Measurements from ENCODE around the gene REL.
"Not testable (repeated sequence)": the region's sequence is repeated elsewhere in the genome, so short reads cannot be mapped to it uniquely, and the experiment has no call there.

REL gene

GRCh38 chr2:60925994-60926740 lies 44.8 kb downstream of the REL start:
- DNase-seq (ENCODE audit: low read depth in 2 of 2): no peak

GRCh38 chr2:60926741-60927552 lies 45.6 kb downstream of the REL start:
- DNase-seq (ENCODE audit: low read depth in 2 of 2): no peak

GRCh38 chr2:60932061-60932460 lies 50.7 kb downstream of the REL start:
- not testable (repeated sequence) for DNase-seq (ENCODE audit: low read depth in 2 of 2)

- no peak for DNase-seq (ENCODE audit: low read depth in 2 of 2)
Measured at GRCh38 chr2:60932954-60933353, 51.6 kb downstream of the REL start.

DNA sequence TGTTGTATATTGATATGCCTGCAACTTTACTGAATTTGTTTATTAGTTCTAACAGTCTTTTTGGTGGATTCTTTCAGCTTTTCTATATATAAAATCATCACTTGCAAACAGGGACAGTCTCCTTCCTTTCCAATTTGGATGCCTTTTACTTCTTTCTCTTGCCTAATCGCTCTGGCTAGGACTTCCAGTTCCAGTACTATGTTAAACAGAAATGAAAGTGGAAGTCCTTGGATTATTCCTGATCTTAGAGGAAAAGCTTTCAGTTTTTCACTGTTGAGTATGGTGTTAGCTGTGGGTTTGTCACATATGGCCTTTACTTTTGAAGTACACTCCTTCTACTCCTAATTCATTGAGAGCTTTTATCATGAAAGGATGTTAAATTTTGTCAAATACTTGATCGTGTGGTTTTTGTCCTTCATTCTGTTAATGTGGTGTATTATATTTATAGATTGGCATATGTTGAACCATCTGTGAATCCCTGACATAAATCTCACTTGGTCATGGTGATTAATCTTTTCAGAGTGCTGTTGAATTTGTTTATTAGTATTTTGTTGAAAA lies 52.9 kb downstream of the REL start:
- no peak for DNase-seq (ENCODE audit: low read depth in 2 of 2)

DNA sequence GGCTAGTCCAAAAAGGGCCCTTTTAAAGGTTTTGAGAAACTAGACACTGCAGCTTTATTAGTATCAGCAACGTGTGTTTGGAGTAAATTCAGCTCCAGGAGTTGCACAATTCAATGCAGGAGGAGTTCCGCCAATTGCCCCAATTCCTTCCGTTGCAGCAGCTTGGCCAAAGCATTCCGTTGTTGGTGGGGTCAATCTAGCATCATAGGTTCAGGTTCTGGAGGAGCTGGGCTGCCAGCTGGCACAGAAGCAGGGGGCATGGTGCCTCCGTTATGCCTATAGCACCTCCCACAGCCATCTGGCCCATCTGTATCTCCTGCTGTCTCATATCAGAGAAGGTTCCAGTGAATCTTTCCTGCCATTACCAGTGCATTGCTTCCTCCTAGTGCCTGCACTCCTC lies 55.4 kb downstream of the REL start:
- DNase-seq (ENCODE audit: low read depth in 2 of 2): no peak

- no peak for DNase-seq (ENCODE audit: low read depth in 2 of 2)
Measured at GRCh38 chr2:60938301-60938700, 56.9 kb downstream of the REL start.

DNA sequence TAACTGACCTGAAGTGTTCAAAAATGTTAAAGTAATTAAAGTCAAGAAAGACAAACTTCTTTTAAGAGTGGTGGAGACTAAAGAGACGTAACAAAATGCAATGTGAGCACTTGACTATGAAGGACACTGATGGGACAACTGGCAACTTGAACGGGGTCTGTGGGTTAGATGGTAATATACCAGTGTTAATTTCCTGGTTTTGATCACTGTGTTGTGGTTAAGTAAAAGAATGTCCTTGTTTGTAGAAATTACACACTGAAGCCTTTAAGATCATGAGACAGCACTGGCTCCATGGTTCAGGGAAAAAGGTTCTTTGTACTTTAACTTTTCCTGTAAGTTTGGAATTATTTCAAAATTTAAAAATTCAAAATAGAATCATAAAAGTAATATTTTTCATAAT lies 58.2 kb downstream of the REL start:
- DNase-seq (ENCODE audit: low read depth in 2 of 2): no peak

DNA sequence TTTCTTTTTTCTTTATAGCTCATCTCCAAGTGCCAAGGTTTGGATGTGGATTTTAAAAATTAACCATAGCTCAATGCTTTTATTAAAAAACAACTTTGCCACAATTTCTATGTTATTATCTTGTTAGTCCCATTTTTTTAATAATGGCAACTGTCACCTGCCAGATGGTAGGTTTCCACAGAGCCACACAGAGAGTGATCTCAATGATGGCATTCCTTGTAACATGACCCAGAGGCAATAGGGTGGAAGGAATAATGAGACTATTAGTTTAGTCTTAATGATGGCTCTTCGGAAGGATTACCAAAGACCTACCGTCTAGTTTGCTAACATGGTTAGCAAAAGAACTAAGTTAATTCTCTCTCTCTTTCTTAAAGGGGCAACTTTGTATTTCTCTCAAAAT lies 64.0 kb downstream of the REL start:
- no peak for DNase-seq (ENCODE audit: low read depth in 2 of 2)

GRCh38 chr2:60947056-60947455 lies 65.7 kb downstream of the REL start:
- DNase-seq (ENCODE audit: low read depth in 2 of 2): no peak

- no peak for DNase-seq (ENCODE audit: low read depth in 2 of 2)
Measured at GRCh38 chr2:60948161-60948560, 66.8 kb downstream of the REL start.

DNA sequence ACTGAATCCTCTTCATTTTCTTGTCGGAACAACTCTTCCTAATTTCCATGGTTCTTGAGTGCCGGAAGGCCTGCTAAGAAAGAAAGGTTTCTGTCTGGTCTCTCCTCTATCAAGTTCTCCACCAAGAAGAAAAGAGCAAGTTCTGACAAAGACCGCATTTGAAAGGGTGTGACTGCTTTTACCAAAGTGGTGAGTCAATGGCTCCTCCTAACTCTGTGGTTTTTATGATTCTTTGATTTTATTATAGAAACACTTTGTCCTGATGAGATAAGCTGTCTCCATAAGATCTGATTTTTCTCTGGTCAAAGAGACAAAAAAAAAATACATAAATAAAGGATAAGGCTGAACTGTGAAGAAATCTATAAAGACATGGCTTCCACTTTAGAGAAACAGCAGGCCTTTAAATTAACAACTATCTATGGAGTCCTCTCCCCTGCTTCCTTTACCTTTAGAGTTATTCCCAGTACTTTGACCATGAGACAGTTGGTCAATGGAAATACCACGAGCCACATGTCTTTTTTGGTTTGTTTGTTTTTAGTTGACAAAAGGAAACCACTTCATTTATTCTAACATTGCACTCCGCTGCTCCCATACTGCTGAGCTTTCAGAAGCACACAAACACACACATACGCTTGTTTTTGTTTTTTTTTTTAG lies 67.7 kb downstream of the REL start:
- DNase-seq (ENCODE audit: low read depth in 2 of 2): no peak

DNA sequence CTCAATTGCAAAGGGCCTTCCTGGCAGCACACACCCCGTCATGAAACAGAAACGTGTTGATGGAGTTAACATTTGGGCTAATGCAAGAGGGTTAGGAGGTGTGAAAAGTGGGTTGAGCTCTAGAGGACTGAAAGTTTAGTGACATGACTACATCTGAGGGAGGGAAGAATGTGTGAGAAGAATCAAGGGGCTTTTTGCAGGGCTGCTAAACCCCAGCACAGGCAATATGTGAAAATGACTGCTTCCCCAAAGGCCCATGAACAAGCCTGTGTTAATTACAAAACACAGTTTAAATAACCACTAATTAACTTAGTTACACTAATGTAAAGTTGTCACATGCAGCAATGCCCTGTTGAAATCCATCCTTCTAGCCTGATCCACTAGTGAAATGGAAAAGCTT lies 72.8 kb downstream of the REL start:
- no peak for DNase-seq (ENCODE audit: low read depth in 2 of 2)

- no peak for DNase-seq (ENCODE audit: low read depth in 2 of 2)
Measured at GRCh38 chr2:60957224-60957623, 75.8 kb downstream of the REL start.

DNA sequence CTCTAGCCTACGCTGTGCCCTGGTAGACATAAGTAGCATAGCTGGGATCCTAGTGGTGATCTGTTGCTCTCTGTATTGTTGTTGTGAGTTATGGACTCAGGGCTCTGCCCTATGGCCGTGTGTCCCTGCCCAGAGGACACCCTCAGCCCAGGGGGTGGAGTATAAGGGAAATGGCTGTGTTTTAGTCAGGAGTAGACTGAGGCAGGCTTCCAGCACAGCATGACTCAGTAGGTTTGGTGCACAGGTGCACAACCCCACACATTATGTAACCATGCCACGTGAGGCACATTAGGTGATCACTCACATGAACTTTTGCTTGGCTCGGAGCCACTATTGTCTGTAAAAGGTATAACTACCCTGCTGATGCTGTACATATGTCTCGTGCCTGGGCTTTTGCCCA lies 76.3 kb downstream of the REL start:
- no peak for DNase-seq (ENCODE audit: low read depth in 2 of 2)

GRCh38 chr2:60958361-60958760 lies 77.0 kb downstream of the REL start:
- no peak for DNase-seq (ENCODE audit: low read depth in 2 of 2)

- DNase-seq (ENCODE audit: low read depth in 2 of 2): no peak
Measured at GRCh38 chr2:60958800-60959199, 77.4 kb downstream of the REL start.

DNA sequence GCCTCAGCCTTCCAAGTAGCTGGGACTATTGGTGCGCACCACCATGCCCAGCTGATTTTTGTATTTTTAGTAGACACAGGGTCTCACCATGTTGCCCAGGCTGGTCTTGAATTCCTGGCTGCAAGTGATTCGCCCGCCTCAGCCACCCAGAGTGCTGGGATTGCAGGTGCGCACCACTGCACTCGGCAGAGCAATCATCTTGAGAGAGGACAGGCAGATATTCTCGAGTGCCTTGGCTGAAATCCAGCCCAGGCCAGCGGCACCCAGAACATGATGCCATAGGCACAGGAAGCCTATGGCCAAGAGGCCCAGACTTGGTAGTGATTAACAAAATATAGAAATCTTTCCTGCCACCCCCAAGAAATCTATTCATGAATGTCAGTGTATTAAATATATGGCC lies 78.1 kb downstream of the REL start:
- DNase-seq (ENCODE audit: low read depth in 2 of 2): no peak

- DNase-seq (ENCODE audit: low read depth in 2 of 2): no peak
Measured at GRCh38 chr2:60960706-60961105, 79.3 kb downstream of the REL start.

DNA sequence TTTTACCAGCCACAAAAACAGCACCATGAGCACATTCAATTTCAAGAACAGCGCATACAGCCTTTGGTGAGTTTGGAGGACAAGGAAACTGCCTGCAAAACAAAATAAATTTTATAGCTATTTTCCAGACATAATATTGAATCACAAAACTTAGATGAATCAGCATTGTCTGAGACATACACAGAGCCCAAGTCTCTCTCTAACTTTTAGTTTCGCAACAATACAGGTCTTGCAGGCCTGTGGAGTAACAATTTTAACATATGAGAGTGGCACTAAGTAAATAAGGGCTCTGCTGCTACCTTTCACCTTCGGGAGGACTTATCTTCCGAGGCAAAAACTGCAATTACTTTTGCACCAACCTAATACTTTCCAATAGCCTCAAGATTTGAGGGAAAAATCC lies 80.1 kb downstream of the REL start:
- DNase-seq (ENCODE audit: low read depth in 2 of 2): no peak

GRCh38 chr2:60962528-60962927 lies 81.2 kb downstream of the REL start:
- DNase-seq (ENCODE audit: low read depth in 2 of 2): no peak

- no peak for DNase-seq (ENCODE audit: low read depth in 2 of 2)
Measured at GRCh38 chr2:60963190-60963589, 81.8 kb downstream of the REL start.

Data from stimulated activated CD4-positive, alpha-beta T cell treated with anti-CD3 and anti-CD28 coated beads, Interleukin-12 subunit alpha, Interleukin-12 subunit beta, amount 100 ng/mL, for 24 hours (primary cell).